Measurements from ENCODE around the gene ZC3H7B. TPM values are rescaled to one million over a fixed set of nuclear protein-coding genes. Genes with fewer than 3 reads are reported as not detected.
A peak's percentile ranks its signal among the peaks of the same experiment; 100 is the strongest.

The ZC3H7B gene
- total and polyA plus RNA-seq, 2 donors from 2014 or later = 28.3 to 68.6 TPM

DNA sequence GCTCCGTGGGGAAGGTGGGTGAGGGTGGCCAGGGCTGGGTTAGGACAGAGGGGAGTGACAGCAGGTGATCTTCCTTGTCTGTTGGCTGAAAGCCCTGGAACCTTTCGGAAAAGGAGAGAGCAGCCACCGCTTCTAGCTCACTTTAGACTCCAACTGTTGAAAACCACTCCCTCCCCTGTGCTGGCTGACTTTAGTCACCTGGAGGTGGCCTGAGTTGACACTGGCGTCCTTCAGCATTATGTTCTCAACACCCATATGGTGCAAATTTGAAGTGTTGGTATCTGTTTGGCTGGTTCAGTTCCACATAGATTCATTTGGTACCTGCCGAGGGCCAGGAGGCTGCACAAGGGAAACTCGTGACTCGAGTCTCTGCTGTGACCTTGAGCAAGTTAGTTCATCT, 28.8 kb downstream of the ZC3H7B start:
- no peak for FAIRE-seq
- Histone ChIP-seq H3K9me3 (ENCODE audit: control insufficient read depth in 2 of 3, insufficient read depth in 1 of 3, low read length in 3 of 3) (no peaks in the 10 kb centered on the region), H3K27me3 (ENCODE audit: control insufficient read depth, insufficient read depth, low read length) (no peaks in the 10 kb centered on the region), H3K4me1 (ENCODE audit: control insufficient read depth in 2 of 3, insufficient read depth in 2 of 3, low read depth in 1 of 3, low read length in 3 of 3) (no peaks in the 10 kb centered on the region), H3K4me3 (ENCODE audit: low read length in 3 of 3) (no peak overlapping the region), H3K27ac (ENCODE audit: low read depth in 2 of 2, low read length in 2 of 2) (no peak overlapping the region), H3K9ac (ENCODE audit: low read length in 3 of 3) (no peak overlapping the region), H3K36me3 (ENCODE audit: control insufficient read depth in 2 of 3, insufficient read depth in 3 of 3, low read length in 3 of 3) (peaks cover 2 to 72% (median 25%) of the 10 kb centered on the region in 3 donors)
- TF ChIP-seq, protein P1, sequence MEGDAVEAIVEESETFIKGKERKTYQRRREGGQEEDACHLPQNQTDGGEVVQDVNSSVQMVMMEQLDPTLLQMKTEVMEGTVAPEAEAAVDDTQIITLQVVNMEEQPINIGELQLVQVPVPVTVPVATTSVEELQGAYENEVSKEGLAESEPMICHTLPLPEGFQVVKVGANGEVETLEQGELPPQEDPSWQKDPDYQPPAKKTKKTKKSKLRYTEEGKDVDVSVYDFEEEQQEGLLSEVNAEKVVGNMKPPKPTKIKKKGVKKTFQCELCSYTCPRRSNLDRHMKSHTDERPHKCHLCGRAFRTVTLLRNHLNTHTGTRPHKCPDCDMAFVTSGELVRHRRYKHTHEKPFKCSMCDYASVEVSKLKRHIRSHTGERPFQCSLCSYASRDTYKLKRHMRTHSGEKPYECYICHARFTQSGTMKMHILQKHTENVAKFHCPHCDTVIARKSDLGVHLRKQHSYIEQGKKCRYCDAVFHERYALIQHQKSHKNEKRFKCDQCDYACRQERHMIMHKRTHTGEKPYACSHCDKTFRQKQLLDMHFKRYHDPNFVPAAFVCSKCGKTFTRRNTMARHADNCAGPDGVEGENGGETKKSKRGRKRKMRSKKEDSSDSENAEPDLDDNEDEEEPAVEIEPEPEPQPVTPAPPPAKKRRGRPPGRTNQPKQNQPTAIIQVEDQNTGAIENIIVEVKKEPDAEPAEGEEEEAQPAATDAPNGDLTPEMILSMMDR (IDR thresholded peaks at IDR 0.05; ENCODE audit: borderline replicate concordance, extremely low read depth, insufficient read depth) = no peak
- intact Hi-C loops (cut with DNase I) = no loop called here
- DNase-seq = no peak

DNA sequence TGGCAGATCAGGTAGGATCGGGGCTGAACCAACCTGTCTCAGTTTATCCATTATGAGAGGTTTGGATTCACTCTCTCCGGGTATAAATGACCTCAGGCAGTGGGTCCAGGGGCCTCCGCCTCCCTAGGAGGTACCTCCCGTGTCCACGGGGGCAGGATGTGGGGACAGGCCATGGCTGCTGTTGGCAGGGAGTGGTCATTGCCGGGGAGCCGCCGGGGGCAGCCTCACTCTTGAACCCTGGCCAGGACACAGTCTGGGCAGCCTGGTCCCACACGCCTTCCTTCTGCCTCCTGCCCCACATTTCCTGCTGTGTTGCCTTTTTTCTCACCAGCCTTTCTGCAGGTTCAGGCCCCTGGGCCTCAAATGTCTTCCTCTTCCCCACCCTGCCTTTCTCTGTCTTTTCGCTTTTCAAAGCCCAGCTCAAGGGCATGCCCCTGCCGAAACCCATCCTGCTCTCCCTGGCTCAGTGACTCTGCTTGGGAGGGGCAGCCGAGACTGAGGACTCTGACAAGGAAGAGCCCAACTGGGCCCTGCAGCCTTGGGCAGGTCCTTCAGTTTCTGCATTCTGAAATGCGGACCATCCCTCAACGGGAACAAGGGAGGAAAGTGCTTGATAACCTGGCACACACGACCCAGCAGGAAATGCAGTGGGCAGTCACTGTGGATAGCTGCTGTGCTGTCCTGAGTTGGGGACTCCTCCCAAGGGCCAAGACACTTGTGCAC, 31.1 kb downstream of the ZC3H7B start:
- no peaks in the 10 kb centered on the region for H3K4me1 ChIP-seq (ENCODE audit: control insufficient read depth in 2 of 3, insufficient read depth in 2 of 3, low read depth in 1 of 3, low read length in 3 of 3)
- peak in 1 of 5 donors; percentile 63 for DNase-seq
- no peak overlapping the region for H3K9ac ChIP-seq (ENCODE audit: low read length in 3 of 3)
- no peaks in the 10 kb centered on the region for H3K27me3 ChIP-seq (ENCODE audit: control insufficient read depth, insufficient read depth, low read length)
- H3K36me3 ChIP-seq (ENCODE audit: control insufficient read depth in 2 of 3, insufficient read depth in 3 of 3, low read length in 3 of 3) = peaks cover 2 to 59% (median 22%) of the 10 kb centered on the region in 3 donors
- FAIRE-seq = no peak
- no peak overlapping the region for H3K27ac ChIP-seq (ENCODE audit: low read depth in 2 of 2, low read length in 2 of 2)
- TF ChIP-seq, protein P1 (IDR thresholded peaks at IDR 0.05; ENCODE audit: borderline replicate concordance, extremely low read depth, insufficient read depth) = no peak
- intact Hi-C loops (cut with DNase I) = no loop called here
- no peak overlapping the region for H3K4me3 ChIP-seq (ENCODE audit: low read length in 3 of 3)
- no peaks in the 10 kb centered on the region for H3K9me3 ChIP-seq (ENCODE audit: control insufficient read depth in 2 of 3, insufficient read depth in 1 of 3, low read length in 3 of 3)

DNA sequence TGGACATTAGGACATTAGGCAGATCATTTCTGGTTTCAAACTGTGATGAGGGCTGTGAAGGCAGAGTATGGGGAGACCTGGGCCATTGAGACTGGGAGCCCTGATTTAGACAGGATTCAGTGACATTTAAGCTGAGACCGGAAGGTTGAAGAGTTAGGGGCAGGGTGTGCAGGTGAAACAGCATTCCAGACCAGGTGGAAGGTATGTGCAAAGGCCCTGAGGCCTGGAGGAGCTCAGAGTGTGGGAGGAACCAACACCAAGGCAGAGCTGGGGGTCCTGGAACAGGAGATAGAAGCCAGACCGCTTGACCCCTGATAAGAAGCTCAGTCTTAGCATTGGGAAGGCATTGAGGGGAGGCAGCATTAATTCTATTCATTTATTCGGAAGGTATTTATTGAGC, 32.5 kb downstream of the ZC3H7B start:
- no peaks in the 10 kb centered on the region for H3K4me1 ChIP-seq (ENCODE audit: control insufficient read depth in 2 of 3, insufficient read depth in 2 of 3, low read depth in 1 of 3, low read length in 3 of 3)
- H3K36me3 ChIP-seq (ENCODE audit: control insufficient read depth in 2 of 3, insufficient read depth in 3 of 3, low read length in 3 of 3) = peaks cover 2 to 49% (median 16%) of the 10 kb centered on the region in 3 donors
- TF ChIP-seq, protein P1 (IDR thresholded peaks at IDR 0.05; ENCODE audit: borderline replicate concordance, extremely low read depth, insufficient read depth) = no peak
- no peak for DNase-seq
- H3K9ac ChIP-seq (ENCODE audit: low read length in 3 of 3) = no peak overlapping the region
- no peak overlapping the region for H3K27ac ChIP-seq (ENCODE audit: low read depth in 2 of 2, low read length in 2 of 2)
- no peak for FAIRE-seq
- no peaks in the 10 kb centered on the region for H3K27me3 ChIP-seq (ENCODE audit: control insufficient read depth, insufficient read depth, low read length)
- intact Hi-C loops (cut with DNase I) = no loop called here
- H3K9me3 ChIP-seq (ENCODE audit: control insufficient read depth in 2 of 3, insufficient read depth in 1 of 3, low read length in 3 of 3) = no peaks in the 10 kb centered on the region
- no peak overlapping the region for H3K4me3 ChIP-seq (ENCODE audit: low read length in 3 of 3)
